ENCODE data around the gene GAGE13.
"Not testable (repeated sequence)": the region's sequence is repeated elsewhere in the genome, so short reads cannot be mapped to it uniquely, and the experiment has no call there.

Gene GAGE13

GRCh38 chrX:49331282-49331681 lies at the start of gene GAGE13:
Gene GAGE13, plus strand, starts transcription at chrX:49331582. Its CDS starts 1,156 bp downstream, at chrX:49332738.
- not testable (repeated sequence) for DNase-seq

- DNase-seq, result peak; percentile 22
These were observed 48.8 kb upstream of the GAGE13 start for GRCh38 chrX:49282647-49283011.

GRCh38 chrX:49284212-49284611 lies 47.2 kb upstream of the GAGE13 start:
- no peak for DNase-seq

GRCh38 chrX:49286136-49286535 lies 45.2 kb upstream of the GAGE13 start:
- no peak for DNase-seq

GRCh38 chrX:49286581-49286980 lies 44.8 kb upstream of the GAGE13 start:
- DNase-seq, result no peak

GRCh38 chrX:49287665-49288064 lies 43.7 kb upstream of the GAGE13 start:
- DNase-seq, result peak; percentile 54

- no peak for DNase-seq
These were observed 41.2 kb upstream of the GAGE13 start for GRCh38 chrX:49290215-49290614.

- DNase-seq, result peak; percentile 84
These were observed 39.6 kb upstream of the GAGE13 start for GRCh38 chrX:49291615-49292337.

- no peak for DNase-seq
These were observed 38.7 kb upstream of the GAGE13 start for GRCh38 chrX:49292400-49293362.

GRCh38 chrX:49299293-49299692 lies 32.1 kb upstream of the GAGE13 start:
- not testable (repeated sequence) for DNase-seq

- DNase-seq, result no peak
These were observed 30.7 kb upstream of the GAGE13 start for GRCh38 chrX:49300703-49301102.

GRCh38 chrX:49303346-49303745 lies 28.0 kb upstream of the GAGE13 start, which contains the start of gene GAGE10:
Gene GAGE10, plus strand, starts transcription at chrX:49303646. Its CDS starts 1,214 bp downstream, at chrX:49304860.
- DNase-seq, result no peak

GRCh38 chrX:49307775-49308174 lies 23.6 kb upstream of the GAGE13 start:
- peak; percentile 71 for DNase-seq

- DNase-seq, result peak; percentile 26
These were observed 22.6 kb upstream of the GAGE13 start for GRCh38 chrX:49308604-49309269.

GRCh38 chrX:49309401-49309981 lies 21.9 kb upstream of the GAGE13 start:
- peak; percentile 15 for DNase-seq

- no peak for DNase-seq
These were observed 21.0 kb upstream of the GAGE13 start for GRCh38 chrX:49310371-49310770.

- peak; percentile 30 for DNase-seq
These were observed 19.2 kb upstream of the GAGE13 start for GRCh38 chrX:49312176-49312575.

- peak; percentile 21 for DNase-seq
These were observed 15.3 kb upstream of the GAGE13 start for GRCh38 chrX:49316085-49316484.

GRCh38 chrX:49321737-49322136 lies 9.6 kb upstream of the GAGE13 start, which contains the start of gene GAGE12J:
Gene GAGE12J, plus strand, starts transcription at chrX:49322037. Its CDS starts 1,157 bp downstream, at chrX:49323194.
- not testable (repeated sequence) for DNase-seq

GRCh38 chrX:49322266-49322665 lies 9.1 kb upstream of the GAGE13 start:
- not testable (repeated sequence) for DNase-seq

- DNase-seq, result not testable (repeated sequence)
These were observed 7.6 kb upstream of the GAGE13 start for GRCh38 chrX:49323735-49324134.

GRCh38 chrX:49330421-49330820 lies 961 bp upstream of the GAGE13 start:
- DNase-seq, result not testable (repeated sequence)

GRCh38 chrX:49331841-49332240 lies 459 bp downstream of the GAGE13 start:
- not testable (repeated sequence) for DNase-seq

Data from hematopoietic multipotent progenitor cell treated with erythropoietin and hydrocortisone succinate and interleukin-3 and kit ligand, for 4 days (in vitro differentiated cells).